GM23338 (cell line): ENCODE results near the gene ILF2. TPM values are rescaled to one million over a fixed set of nuclear protein-coding genes. Genes with fewer than 3 reads are reported as not detected.

Source experiments
- ATAC-seq: fragments of 200-7000 bp; cut with Tn5 transposase; 3 replicates; pipeline ENCODE4 v1.9.1; 2020
- DNase-seq: peaks from one replicate; pipeline ENCODE4 v3.0.0-alpha.2; 2015; ENCODE audit warnings: low spot score
- H2AFZ ChIP-seq: fragments of 200-600 bp; sonication (generic); 2 replicates; pipeline ENCODE4 v1.8.0; 2016; ENCODE audit warnings: antibody characterized with exemption, mild to moderate bottlenecking, moderate library complexity
- H3F3A ChIP-seq: fragments of 200-600 bp; sonication (generic); replicated peaks from 2 replicates; pipeline ENCODE4 v1.8.0; 2017; ENCODE audit warnings: antibody characterized with exemption, mixed run types, low read depth
- H3K27ac ChIP-seq: fragments of 200-600 bp; sonication (generic); 2 replicates; pipeline ENCODE4 v1.6.1; 2016; ENCODE audit warnings: low read depth
- H3K27me3 ChIP-seq: fragments of 200-600 bp; sonication (generic); 2 replicates; pipeline ENCODE4 v1.8.0; 2016; ENCODE audit warnings: mild to moderate bottlenecking, mixed run types, moderate library complexity; ENCODE audit not compliant: insufficient read depth
- H3K36me3 ChIP-seq: fragments of 200-600 bp; sonication (generic); 2 replicates; pipeline ENCODE4 v1.8.0; 2016; ENCODE audit warnings: mild to moderate bottlenecking; ENCODE audit not compliant: insufficient read depth
- H3K4me1 ChIP-seq: fragments of 200-600 bp; sonication (generic); 2 replicates; pipeline ENCODE4 v1.8.0; 2016; ENCODE audit warnings: mild to moderate bottlenecking, moderate library complexity; ENCODE audit not compliant: insufficient read depth
- H3K4me2 ChIP-seq: fragments of 200-600 bp; sonication (generic); 2 replicates; pipeline ENCODE4 v1.7.1; 2017; ENCODE audit warnings: mixed run types
- H3K4me3 ChIP-seq: fragments of 200-600 bp; sonication (generic); 2 replicates; pipeline ENCODE4 v1.6.1; 2016; ENCODE audit warnings: mixed run types
- H3K79me2 ChIP-seq: fragments of 200-600 bp; sonication (generic); replicated peaks from 2 replicates; pipeline ENCODE4 v1.8.0; 2017; ENCODE audit warnings: mild to moderate bottlenecking; ENCODE audit not compliant: insufficient read depth
- H3K9me2 ChIP-seq: fragments of 200-600 bp; sonication (generic); 2 replicates; pipeline ENCODE4 v1.8.0; 2017; ENCODE audit not compliant: insufficient read depth
- H4K20me1 ChIP-seq: fragments of 200-600 bp; sonication (generic); replicated peaks from 2 replicates; pipeline ENCODE4 v1.8.0; 2017; ENCODE audit warnings: mild to moderate bottlenecking; ENCODE audit not compliant: insufficient read depth
- H3K27ac Mint-ChIP-seq: 2 replicates; pipeline ENCODE4 v1.8.0; 2020; ENCODE audit warnings: inconsistent platforms, mild to moderate bottlenecking, moderate library complexity, mixed read lengths
- H3K27me3 Mint-ChIP-seq: 3 replicates; pipeline ENCODE4 v1.8.0; 2022; ENCODE audit warnings: low read depth, mild to moderate bottlenecking, moderate library complexity, mixed read lengths, inconsistent platforms; ENCODE audit not compliant: insufficient read depth, poor library complexity
- H3K36me3 Mint-ChIP-seq: 3 replicates; pipeline ENCODE4 v1.8.0; 2021; ENCODE audit warnings: low read depth, mild to moderate bottlenecking, inconsistent platforms, moderate library complexity, mixed read lengths
- H3K4me1 Mint-ChIP-seq: 3 replicates; pipeline ENCODE4 v1.8.0; 2020; ENCODE audit warnings: mild to moderate bottlenecking, inconsistent platforms, mixed read lengths
- H3K4me3 Mint-ChIP-seq: 3 replicates; pipeline ENCODE4 v1.8.0; 2021; ENCODE audit warnings: moderate library complexity, mild to moderate bottlenecking, inconsistent platforms, mixed read lengths
- H3K9me3 Mint-ChIP-seq: 3 replicates; pipeline ENCODE4 v1.8.0; 2020; ENCODE audit warnings: moderate library complexity, mild to moderate bottlenecking, inconsistent platforms, mixed read lengths
- CREB1 ChIP-seq: fragments of 250-450 bp; sonication (Bioruptor Pico); IDR thresholded peaks from 2 replicates; pipeline ENCODE4 v1.5.0; 2020; ENCODE audit warnings: low read depth, mild to moderate bottlenecking, moderate library complexity
- EZH2 ChIP-seq: fragments of 200-600 bp; sonication (generic); IDR thresholded peaks from one replicate; pipeline ENCODE4 v1.8.0; 2017; ENCODE audit warnings: antibody characterized with exemption, mild to moderate bottlenecking, low read depth; ENCODE audit not compliant: unreplicated experiment
- EZH2phosphoT487 ChIP-seq: fragments of 200-600 bp; sonication (generic); IDR thresholded peaks from one replicate; pipeline ENCODE4 v1.8.1; 2018; ENCODE audit warnings: antibody characterized with exemption; ENCODE audit not compliant: unreplicated experiment
- JUNB ChIP-seq: IDR thresholded peaks from one replicate; pipeline ENCODE4 v1.6.1; 2016; ENCODE audit warnings: antibody characterized with exemption; ENCODE audit not compliant: unreplicated experiment
- NANOG ChIP-seq: IDR thresholded peaks from 2 replicates; pipeline ENCODE4 v1.6.1; 2016; ENCODE audit warnings: antibody characterized with exemption, borderline replicate concordance
- POLR2AphosphoS5 ChIP-seq: IDR thresholded peaks from 2 replicates; pipeline ENCODE4 v1.6.1; 2016; ENCODE audit warnings: antibody characterized with exemption, low read depth
- STAT1 ChIP-seq: IDR thresholded peaks from one replicate; pipeline ENCODE4 v1.6.1; 2016; ENCODE audit warnings: antibody characterized with exemption; ENCODE audit not compliant: unreplicated experiment
- ZNF114 ChIP-seq: fragments of 250-450 bp; sonication (Bioruptor Pico); IDR thresholded peaks from 2 replicates; pipeline ENCODE4 v1.5.0; 2020; ENCODE audit warnings: mild to moderate bottlenecking, moderate library complexity
- ZNF331 ChIP-seq: fragments of 250-450 bp; sonication (Bioruptor Pico); IDR thresholded peaks from 2 replicates; pipeline ENCODE4 v1.5.0; 2020; ENCODE audit warnings: low read depth, mild to moderate bottlenecking, moderate library complexity
- polyA plus RNA-seq: library from polyadenylated mRNA; unstranded; fragments of >200 nt; fragmentation: Nextera tagmentation; extraction: Ambion mirVana; gene quantifications from 2 replicates; pipeline ENCODE4 v1.2.1, GENCODE V29; 2016
- total RNA-seq: library from RNA; depleted of rRNA; stranded (reverse); fragments of >200 nt; shearing (Covaris generic); gene quantifications from 2 replicates; pipeline ENCODE4 v1.2.3, GENCODE V29; 2014
- TF ChIP-seq, protein P1 (sequence below), 2 experiments: fragments of 200-600 bp in 1 of 2; sonication (generic) in 1 of 2; conservative IDR thresholded peaks; 2 replicates each; pipeline versions ENCODE4 v1.5.1 to v1.6.1; 2016 to 2017; ENCODE audit warnings: antibody characterized with exemption in 2 of 2, low read depth in 2 of 2, mild to moderate bottlenecking in 2 of 2, moderate library complexity in 1 of 2
- TF ChIP-seq, protein P2 (sequence below): IDR thresholded peaks from 2 replicates; pipeline ENCODE4 v1.6.1; 2016; ENCODE audit warnings: antibody characterized with exemption
- TF ChIP-seq, protein P3 (sequence below): IDR thresholded peaks from one replicate; pipeline ENCODE4 v1.6.1; 2018; ENCODE audit warnings: antibody characterized with exemption; ENCODE audit not compliant: unreplicated experiment
- TF ChIP-seq, protein P4 (sequence below): fragments of 250-450 bp; sonication (Bioruptor Pico); IDR thresholded peaks from 2 replicates; pipeline ENCODE4 v1.5.0; 2020; ENCODE audit warnings: mild to moderate bottlenecking, moderate library complexity

The ILF2 gene
- total and polyA plus RNA-seq, 2 experiments from 2014 or later = 214 to 337 TPM

DNA sequence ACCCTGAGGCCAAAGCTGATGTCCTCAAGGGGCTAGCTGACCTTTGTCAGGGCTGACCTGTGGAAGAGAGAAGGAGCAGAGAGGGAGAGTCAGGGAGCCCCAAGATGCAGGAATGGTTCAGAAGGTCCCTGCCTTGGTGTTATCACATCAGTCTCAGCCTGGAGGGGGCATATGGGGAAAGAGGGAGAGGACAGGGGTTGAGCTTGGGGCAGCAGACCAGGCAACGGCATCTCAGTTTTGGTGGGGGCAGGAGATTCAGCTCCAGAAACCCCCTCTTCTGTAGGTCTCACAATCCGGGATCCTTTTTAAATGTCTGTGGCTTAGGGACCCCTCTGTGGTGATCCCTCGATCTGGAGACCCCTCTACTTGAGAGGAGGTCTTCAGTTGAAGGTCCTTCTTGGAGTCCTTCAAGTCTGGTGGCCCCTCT, 44.3 kb downstream of the ILF2 start:
- peaks cover 27% of the 10 kb centered on the region for H3K36me3 Mint-ChIP-seq
- Histone ChIP-seq H3K9me2 (0 out of 2 replicates have a peak, but pooled peaks cover 3% of the 10 kb centered on the region), H3K27ac (no peak overlapping the region), H3F3A (0 out of 2 replicates have a peak, but pooled peaks cover 2% of the 10 kb centered on the region), H3K4me2 (peak overlapping the region; percentile 94), H3K36me3 (no peaks in the 10 kb centered on the region), H4K20me1 (no peaks in the 10 kb centered on the region), H3K79me2 (no peaks in the 10 kb centered on the region), H3K27me3 (no peaks in the 10 kb centered on the region), H3K4me1 (peaks cover 17% of the 10 kb centered on the region), H2AFZ (no peak overlapping the region), H3K4me3 (peak overlapping the region; percentile 70)
- DNase-seq = no peak
- H3K4me1 Mint-ChIP-seq = peaks cover 50% of the 10 kb centered on the region
- H3K9me3 Mint-ChIP-seq = no peaks in the 10 kb centered on the region
- peak overlapping the region; percentile 82 for H3K4me3 Mint-ChIP-seq
- ATAC-seq = no peak
- peaks cover 13% of the 10 kb centered on the region for H3K27me3 Mint-ChIP-seq
- TF ChIP-seq ZNF114 (CRISPR knock-in tag) = no peak
- no peak for TF ChIP-seq CREB1 (CRISPR knock-in tag)
- TF ChIP-seq, protein P1, sequence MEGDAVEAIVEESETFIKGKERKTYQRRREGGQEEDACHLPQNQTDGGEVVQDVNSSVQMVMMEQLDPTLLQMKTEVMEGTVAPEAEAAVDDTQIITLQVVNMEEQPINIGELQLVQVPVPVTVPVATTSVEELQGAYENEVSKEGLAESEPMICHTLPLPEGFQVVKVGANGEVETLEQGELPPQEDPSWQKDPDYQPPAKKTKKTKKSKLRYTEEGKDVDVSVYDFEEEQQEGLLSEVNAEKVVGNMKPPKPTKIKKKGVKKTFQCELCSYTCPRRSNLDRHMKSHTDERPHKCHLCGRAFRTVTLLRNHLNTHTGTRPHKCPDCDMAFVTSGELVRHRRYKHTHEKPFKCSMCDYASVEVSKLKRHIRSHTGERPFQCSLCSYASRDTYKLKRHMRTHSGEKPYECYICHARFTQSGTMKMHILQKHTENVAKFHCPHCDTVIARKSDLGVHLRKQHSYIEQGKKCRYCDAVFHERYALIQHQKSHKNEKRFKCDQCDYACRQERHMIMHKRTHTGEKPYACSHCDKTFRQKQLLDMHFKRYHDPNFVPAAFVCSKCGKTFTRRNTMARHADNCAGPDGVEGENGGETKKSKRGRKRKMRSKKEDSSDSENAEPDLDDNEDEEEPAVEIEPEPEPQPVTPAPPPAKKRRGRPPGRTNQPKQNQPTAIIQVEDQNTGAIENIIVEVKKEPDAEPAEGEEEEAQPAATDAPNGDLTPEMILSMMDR (conservative IDR thresholded peaks at IDR 0.05; ENCODE audit: low read depth in 2 of 2) = no peak
- TF ChIP-seq, protein P2, sequence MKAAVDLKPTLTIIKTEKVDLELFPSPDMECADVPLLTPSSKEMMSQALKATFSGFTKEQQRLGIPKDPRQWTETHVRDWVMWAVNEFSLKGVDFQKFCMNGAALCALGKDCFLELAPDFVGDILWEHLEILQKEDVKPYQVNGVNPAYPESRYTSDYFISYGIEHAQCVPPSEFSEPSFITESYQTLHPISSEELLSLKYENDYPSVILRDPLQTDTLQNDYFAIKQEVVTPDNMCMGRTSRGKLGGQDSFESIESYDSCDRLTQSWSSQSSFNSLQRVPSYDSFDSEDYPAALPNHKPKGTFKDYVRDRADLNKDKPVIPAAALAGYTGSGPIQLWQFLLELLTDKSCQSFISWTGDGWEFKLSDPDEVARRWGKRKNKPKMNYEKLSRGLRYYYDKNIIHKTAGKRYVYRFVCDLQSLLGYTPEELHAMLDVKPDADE = no peak
- TF ChIP-seq POLR2AphosphoS5 = no peak
- TF ChIP-seq EZH2 = no peak
- no peak for TF ChIP-seq ZNF331 (CRISPR knock-in tag)
- TF ChIP-seq STAT1 = no peak
- no peak for TF ChIP-seq JUNB
- TF ChIP-seq NANOG = no peak
- no peak for TF ChIP-seq EZH2phosphoT487
- TF ChIP-seq, protein P3, sequence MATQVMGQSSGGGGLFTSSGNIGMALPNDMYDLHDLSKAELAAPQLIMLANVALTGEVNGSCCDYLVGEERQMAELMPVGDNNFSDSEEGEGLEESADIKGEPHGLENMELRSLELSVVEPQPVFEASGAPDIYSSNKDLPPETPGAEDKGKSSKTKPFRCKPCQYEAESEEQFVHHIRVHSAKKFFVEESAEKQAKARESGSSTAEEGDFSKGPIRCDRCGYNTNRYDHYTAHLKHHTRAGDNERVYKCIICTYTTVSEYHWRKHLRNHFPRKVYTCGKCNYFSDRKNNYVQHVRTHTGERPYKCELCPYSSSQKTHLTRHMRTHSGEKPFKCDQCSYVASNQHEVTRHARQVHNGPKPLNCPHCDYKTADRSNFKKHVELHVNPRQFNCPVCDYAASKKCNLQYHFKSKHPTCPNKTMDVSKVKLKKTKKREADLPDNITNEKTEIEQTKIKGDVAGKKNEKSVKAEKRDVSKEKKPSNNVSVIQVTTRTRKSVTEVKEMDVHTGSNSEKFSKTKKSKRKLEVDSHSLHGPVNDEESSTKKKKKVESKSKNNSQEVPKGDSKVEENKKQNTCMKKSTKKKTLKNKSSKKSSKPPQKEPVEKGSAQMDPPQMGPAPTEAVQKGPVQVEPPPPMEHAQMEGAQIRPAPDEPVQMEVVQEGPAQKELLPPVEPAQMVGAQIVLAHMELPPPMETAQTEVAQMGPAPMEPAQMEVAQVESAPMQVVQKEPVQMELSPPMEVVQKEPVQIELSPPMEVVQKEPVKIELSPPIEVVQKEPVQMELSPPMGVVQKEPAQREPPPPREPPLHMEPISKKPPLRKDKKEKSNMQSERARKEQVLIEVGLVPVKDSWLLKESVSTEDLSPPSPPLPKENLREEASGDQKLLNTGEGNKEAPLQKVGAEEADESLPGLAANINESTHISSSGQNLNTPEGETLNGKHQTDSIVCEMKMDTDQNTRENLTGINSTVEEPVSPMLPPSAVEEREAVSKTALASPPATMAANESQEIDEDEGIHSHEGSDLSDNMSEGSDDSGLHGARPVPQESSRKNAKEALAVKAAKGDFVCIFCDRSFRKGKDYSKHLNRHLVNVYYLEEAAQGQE = no peak
- TF ChIP-seq, protein P4, sequence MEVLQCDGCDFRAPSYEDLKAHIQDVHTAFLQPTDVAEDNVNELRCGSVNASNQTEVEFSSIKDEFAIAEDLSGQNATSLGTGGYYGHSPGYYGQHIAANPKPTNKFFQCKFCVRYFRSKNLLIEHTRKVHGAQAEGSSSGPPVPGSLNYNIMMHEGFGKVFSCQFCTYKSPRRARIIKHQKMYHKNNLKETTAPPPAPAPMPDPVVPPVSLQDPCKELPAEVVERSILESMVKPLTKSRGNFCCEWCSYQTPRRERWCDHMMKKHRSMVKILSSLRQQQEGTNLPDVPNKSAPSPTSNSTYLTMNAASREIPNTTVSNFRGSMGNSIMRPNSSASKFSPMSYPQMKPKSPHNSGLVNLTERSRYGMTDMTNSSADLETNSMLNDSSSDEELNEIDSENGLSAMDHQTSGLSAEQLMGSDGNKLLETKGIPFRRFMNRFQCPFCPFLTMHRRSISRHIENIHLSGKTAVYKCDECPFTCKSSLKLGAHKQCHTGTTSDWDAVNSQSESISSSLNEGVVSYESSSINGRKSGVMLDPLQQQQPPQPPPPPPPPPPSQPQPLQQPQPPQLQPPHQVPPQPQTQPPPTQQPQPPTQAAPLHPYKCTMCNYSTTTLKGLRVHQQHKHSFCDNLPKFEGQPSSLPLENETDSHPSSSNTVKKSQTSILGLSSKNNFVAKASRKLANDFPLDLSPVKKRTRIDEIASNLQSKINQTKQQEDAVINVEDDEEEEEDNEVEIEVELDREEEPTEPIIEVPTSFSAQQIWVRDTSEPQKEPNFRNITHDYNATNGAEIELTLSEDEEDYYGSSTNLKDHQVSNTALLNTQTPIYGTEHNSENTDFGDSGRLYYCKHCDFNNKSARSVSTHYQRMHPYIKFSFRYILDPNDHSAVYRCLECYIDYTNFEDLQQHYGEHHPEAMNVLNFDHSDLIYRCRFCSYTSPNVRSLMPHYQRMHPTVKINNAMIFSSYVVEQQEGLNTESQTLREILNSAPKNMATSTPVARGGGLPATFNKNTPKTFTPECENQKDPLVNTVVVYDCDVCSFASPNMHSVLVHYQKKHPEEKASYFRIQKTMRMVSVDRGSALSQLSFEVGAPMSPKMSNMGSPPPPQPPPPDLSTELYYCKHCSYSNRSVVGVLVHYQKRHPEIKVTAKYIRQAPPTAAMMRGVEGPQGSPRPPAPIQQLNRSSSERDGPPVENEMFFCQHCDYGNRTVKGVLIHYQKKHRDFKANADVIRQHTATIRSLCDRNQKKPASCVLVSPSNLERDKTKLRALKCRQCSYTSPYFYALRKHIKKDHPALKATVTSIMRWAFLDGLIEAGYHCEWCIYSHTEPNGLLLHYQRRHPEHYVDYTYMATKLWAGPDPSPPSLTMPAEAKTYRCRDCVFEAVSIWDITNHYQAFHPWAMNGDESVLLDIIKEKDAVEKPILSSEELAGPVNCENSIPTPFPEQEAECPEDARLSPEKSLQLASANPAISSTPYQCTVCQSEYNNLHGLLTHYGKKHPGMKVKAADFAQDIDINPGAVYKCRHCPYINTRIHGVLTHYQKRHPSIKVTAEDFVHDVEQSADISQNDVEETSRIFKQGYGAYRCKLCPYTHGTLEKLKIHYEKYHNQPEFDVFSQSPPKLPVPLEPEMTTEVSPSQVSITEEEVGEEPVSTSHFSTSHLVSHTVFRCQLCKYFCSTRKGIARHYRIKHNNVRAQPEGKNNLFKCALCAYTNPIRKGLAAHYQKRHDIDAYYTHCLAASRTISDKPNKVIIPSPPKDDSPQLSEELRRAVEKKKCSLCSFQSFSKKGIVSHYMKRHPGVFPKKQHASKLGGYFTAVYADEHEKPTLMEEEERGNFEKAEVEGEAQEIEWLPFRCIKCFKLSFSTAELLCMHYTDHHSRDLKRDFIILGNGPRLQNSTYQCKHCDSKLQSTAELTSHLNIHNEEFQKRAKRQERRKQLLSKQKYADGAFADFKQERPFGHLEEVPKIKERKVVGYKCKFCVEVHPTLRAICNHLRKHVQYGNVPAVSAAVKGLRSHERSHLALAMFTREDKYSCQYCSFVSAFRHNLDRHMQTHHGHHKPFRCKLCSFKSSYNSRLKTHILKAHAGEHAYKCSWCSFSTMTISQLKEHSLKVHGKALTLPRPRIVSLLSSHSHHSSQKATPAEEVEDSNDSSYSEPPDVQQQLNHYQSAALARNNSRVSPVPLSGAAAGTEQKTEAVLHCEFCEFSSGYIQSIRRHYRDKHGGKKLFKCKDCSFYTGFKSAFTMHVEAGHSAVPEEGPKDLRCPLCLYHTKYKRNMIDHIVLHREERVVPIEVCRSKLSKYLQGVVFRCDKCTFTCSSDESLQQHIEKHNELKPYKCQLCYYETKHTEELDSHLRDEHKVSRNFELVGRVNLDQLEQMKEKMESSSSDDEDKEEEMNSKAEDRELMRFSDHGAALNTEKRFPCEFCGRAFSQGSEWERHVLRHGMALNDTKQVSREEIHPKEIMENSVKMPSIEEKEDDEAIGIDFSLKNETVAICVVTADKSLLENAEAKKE (CRISPR knock-in tag) = no peak
- no peak overlapping the region for H3K27ac Mint-ChIP-seq
